ENCODE data around the gene ING3.
"Not testable (repeated sequence)": the region's sequence is repeated elsewhere in the genome, so short reads cannot be mapped to it uniquely, and the experiment has no call there.

ING3 gene

GRCh38 chr7:121002048-121002756, 51.6 kb downstream of the ING3 start:
- no peak for DNase-seq (ENCODE audit: low spot score)

DNA sequence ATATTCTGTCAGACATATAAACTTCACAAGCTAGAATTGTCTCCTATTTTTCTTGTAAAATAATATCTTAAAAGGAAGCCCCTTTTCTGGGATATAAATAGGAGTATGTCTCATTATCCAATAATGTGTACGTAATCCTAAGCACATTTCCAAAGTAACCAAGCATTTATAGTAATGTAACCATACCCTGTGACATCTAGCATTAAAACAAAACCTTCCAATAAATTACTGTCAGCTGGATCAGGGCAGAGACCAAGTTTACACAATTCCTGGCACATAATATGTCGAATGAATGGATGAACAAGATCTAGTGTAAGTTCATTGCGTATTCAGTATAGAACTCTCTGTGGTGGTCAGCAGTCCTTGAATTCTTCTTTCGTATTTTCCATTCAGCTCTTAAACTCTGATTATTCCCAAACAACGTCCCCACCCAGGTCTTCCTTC, 52.2 kb downstream of the ING3 start:
- no peak for DNase-seq (ENCODE audit: low spot score)

GRCh38 chr7:121003986-121004685, 53.6 kb downstream of the ING3 start:
- DNase-seq (ENCODE audit: low spot score) = no peak

- not testable (repeated sequence) for DNase-seq (ENCODE audit: low spot score)
Measured at GRCh38 chr7:121005058-121005457, 54.5 kb downstream of the ING3 start.

DNA sequence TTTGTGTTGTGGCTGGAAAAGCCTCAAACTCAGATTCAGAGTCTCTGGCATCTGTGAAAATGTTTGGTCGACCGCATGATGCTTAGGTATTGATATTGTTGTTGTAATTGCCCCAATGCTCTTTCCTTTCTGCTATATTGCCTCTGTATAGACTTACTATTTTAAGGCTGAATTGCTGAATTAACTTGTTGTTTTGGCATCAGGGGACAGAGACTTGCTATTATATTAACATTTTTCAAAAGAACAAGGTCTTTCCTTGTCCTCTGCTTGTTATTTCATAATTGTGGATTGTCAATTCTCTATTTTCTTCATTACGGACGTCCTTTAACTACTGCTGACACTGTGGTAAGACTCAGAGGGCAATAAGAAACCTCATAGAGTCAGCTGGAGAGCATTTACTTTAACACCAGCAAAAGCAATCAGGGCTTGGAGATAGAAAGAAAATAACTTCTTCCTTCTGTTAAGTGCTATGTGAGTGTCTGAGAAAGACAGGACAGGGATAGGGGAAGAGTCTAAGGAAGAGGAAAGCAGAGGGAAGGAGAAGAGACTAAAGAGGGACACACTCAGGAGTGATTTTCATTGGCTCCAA, 55.5 kb downstream of the ING3 start:
- no peak for DNase-seq (ENCODE audit: low spot score)

GRCh38 chr7:121006711-121007315, 56.2 kb downstream of the ING3 start:
- no peak for DNase-seq (ENCODE audit: low spot score)

GRCh38 chr7:121008816-121009215, 58.2 kb downstream of the ING3 start:
- no peak for DNase-seq (ENCODE audit: low spot score)

DNA sequence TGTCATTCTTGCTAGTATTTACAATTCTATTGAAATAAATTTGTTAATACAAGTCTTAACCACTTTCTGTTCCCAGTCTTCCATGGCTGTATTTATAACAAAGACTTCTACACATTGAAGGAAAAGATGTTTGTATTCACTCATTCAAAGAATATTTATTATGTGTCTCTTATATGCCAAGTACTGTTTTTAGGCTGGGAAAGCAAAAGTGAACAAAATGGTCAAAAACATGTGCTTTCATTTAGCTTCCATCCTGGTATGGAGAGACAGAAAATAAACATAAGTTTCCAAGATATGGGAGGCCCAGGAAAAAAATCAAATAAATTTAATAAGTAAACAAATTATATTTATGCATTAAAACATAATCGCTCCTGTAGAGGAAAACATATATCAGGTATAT, 60.8 kb downstream of the ING3 start:
- no peak for DNase-seq (ENCODE audit: low spot score)

- no peak for DNase-seq (ENCODE audit: low spot score)
Measured at GRCh38 chr7:121012170-121012874, 61.7 kb downstream of the ING3 start.

GRCh38 chr7:121012919-121013318, 62.3 kb downstream of the ING3 start:
- DNase-seq (ENCODE audit: low spot score) = no peak

GRCh38 chr7:121015560-121015959, 65.0 kb downstream of the ING3 start:
- no peak for DNase-seq (ENCODE audit: low spot score)

DNA sequence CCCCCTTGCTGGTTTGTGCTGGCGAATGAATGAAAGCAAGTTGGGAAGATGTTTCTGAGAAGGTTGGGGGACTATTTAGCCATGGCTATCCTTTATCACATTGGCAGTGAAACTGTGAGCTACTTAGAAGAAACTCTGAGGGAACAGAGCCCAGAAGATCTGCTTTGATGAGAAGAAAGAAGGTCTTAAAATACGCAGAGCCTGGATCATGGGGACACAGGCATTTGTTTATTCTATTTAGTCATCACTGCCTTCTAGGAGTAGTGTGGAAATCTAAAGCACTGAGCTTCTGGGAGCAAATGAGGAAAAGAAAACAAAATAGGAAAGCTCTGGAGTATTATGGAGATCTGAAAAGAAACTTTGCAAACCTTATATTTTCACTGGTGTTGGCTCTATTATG, 66.4 kb downstream of the ING3 start:
- no peak for DNase-seq (ENCODE audit: low spot score)

GRCh38 chr7:121017586-121017985, 67.0 kb downstream of the ING3 start:
- DNase-seq (ENCODE audit: low spot score) = no peak

DNA sequence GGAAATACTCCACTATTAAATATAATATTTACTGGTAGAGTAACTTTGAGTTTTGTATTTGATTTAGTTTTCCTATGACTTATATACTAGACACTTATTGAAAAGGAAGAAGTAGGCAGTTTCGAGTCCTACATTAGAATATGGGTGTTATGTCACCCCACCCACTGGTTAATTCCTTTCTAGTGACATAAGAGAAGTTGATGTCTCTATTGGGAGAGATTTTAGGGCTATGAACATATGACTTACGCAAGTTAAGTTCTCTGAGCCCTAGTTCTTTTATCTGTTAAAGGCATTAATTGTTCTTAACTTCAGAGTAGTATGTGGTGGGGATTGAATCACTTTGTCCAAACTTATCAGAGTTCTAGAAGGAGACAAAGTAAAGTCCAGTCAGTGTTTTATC, 68.4 kb downstream of the ING3 start:
- DNase-seq (ENCODE audit: low spot score) = peak; percentile 8

- no peak for DNase-seq (ENCODE audit: low spot score)
Measured at GRCh38 chr7:121020249-121020988, 69.8 kb downstream of the ING3 start.

GRCh38 chr7:121020989-121021969, 70.7 kb downstream of the ING3 start:
- no peak for DNase-seq (ENCODE audit: low spot score)

GRCh38 chr7:121023194-121023593, 72.6 kb downstream of the ING3 start:
- DNase-seq (ENCODE audit: low spot score) = no peak

GRCh38 chr7:121023683-121024511, 73.3 kb downstream of the ING3 start:
- DNase-seq (ENCODE audit: low spot score) = no peak

DNA sequence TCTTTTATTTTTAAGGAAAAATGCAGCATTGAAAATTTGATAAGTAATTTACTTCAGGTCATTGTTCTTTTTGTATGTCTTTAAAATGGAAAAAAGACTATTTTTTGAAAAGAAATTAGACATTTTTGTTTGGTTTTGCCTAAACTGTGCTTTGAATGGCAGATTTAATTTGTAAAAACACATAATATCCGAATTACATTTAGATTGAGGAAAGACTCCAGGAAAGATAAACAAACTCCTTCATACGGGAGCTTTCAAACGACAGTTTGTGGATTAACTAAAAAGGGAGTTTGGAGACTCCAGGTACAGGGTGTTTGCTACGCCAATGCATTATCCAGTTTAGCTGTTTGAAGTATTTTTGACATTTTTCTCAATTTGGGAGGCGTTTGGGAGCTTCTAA, 74.0 kb downstream of the ING3 start:
- DNase-seq (ENCODE audit: low spot score) = no peak

Data from CD4-positive, alpha-beta T cell treated with Interleukin-2 at 100 ng/mL for 4 hours (primary cell).